ENCODE measurements around the gene HSPB7.
"Not testable (repeated sequence)": the region's sequence is repeated elsewhere in the genome, so short reads cannot be mapped to it uniquely, and the experiment has no call there.

HSPB7 gene

GRCh38 chr1:16022393-16022792 lies 4.5 kb upstream of the HSPB7 start:
- DNase-seq (ENCODE audit: low read depth): no peak

GRCh38 chr1:16021681-16022080 lies 3.8 kb upstream of the HSPB7 start, which contains the start of gene CLCNKA:
CLCNKA (plus strand) TSS chr1:16022036; CDS start chr1:16022620, 584 bp downstream.
- no peak for DNase-seq (ENCODE audit: low read depth)

- not testable (repeated sequence) for DNase-seq (ENCODE audit: low read depth)
These were observed 3.0 kb upstream of the HSPB7 start for GRCh38 chr1:16020878-16021277.

- no peak for DNase-seq (ENCODE audit: low read depth)
These were observed 2.5 kb upstream of the HSPB7 start for GRCh38 chr1:16020325-16020724.

GRCh38 chr1:16019644-16020277 lies 1.9 kb upstream of the HSPB7 start:
- DNase-seq (ENCODE audit: low read depth): no peak

GRCh38 chr1:16018749-16019643 lies 1.2 kb upstream of the HSPB7 start:
- no peak for DNase-seq (ENCODE audit: low read depth)

GRCh38 chr1:16018308-16018707 lies 465 bp upstream of the HSPB7 start:
- no peak for DNase-seq (ENCODE audit: low read depth)

GRCh38 chr1:16017076-16017460 lies 775 bp downstream of the HSPB7 start:
- no peak for DNase-seq (ENCODE audit: low read depth)

- no peak for DNase-seq (ENCODE audit: low read depth)
These were observed 1.6 kb downstream of the HSPB7 start for GRCh38 chr1:16015960-16016901.

GRCh38 chr1:16015491-16015890 lies 2.4 kb downstream of the HSPB7 start:
- no peak for DNase-seq (ENCODE audit: low read depth)

- no peak for DNase-seq (ENCODE audit: low read depth)
These were observed 3.0 kb downstream of the HSPB7 start for GRCh38 chr1:16014509-16015482.

- no peak for DNase-seq (ENCODE audit: low read depth)
These were observed 4.0 kb downstream of the HSPB7 start for GRCh38 chr1:16013908-16014258.

- peak; percentile 26 for DNase-seq (ENCODE audit: low read depth)
These were observed 4.5 kb downstream of the HSPB7 start for GRCh38 chr1:16013220-16013907.

GRCh38 chr1:16012590-16013219 lies 5.1 kb downstream of the HSPB7 start:
- DNase-seq (ENCODE audit: low read depth): no peak

GRCh38 chr1:16011936-16012589 lies 5.8 kb downstream of the HSPB7 start:
- no peak for DNase-seq (ENCODE audit: low read depth)

GRCh38 chr1:16010837-16011236 lies 7.0 kb downstream of the HSPB7 start:
- DNase-seq (ENCODE audit: low read depth): no peak

- no peak for DNase-seq (ENCODE audit: low read depth)
These were observed 8.2 kb downstream of the HSPB7 start for GRCh38 chr1:16009678-16010077.

GRCh38 chr1:16009030-16009460 lies 8.8 kb downstream of the HSPB7 start:
- DNase-seq (ENCODE audit: low read depth): peak; percentile 59

- no peak for DNase-seq (ENCODE audit: low read depth)
These were observed 10.0 kb downstream of the HSPB7 start for GRCh38 chr1:16007671-16008341.
